HepG2 (cell line): Measurements from ENCODE around the gene IWS1. TPM values are rescaled to one million over a fixed set of nuclear protein-coding genes. Genes with fewer than 3 reads are reported as not detected.

Experiments used
- ATAC-seq: fragments of 200-7000 bp; cut with Tn5 transposase; 3 replicates; pipeline ENCODE4 v1.9.1; 2020; ENCODE audit warnings: mild to moderate bottlenecking, moderate library complexity
- BruUV-seq: library from RNA; stranded (reverse); fragments of 400-500 nt; replicated peaks from 2 replicates; lab custom pipeline; 2021; lab: Mats Ljungman, UMichigan
- CTCF ChIA-PET: fragments of 300-600 bp; formaldehyde crosslinking; extraction: SDS; loops from one replicate; lab custom pipeline; 2021; ENCODE audit warnings: low total read pairs, inconsistent platforms, low intra/inter-chr PET ratio; lab: Yijun Ruan, JAX
- POLR2A ChIA-PET: fragments of 350-600 bp; sonication (Branson Sonifier 250); formaldehyde crosslinking; loops from one replicate; lab custom pipeline; 2020; ENCODE audit warnings: antibody characterized with exemption, inconsistent platforms; lab: Yijun Ruan, JAX
- DNase-seq: peaks from one replicate; pipeline ENCODE4 v3.0.0-alpha.2; 2015; ENCODE audit warnings: low spot score
- FAIRE-seq: peaks from 3 replicates; lab custom pipeline; 2011; peaks lifted over from hg19 to GRCh38; lab: Jason Lieb, UNC
- H2AFZ ChIP-seq: one replicate; pipeline ENCODE4 v1.6.1; 2011; ENCODE audit warnings: low read length, inconsistent platforms
- H3K27ac ChIP-seq: fragments of 300-600 bp; 3 replicates; pipeline ENCODE4 v1.8.0; 2011; ENCODE audit warnings: mixed run types, mild to moderate bottlenecking, mixed read lengths, low read length, inconsistent platforms; ENCODE audit not compliant: insufficient read depth; ENCODE audit errors: extremely low read length
- H3K27me3 ChIP-seq, 2 experiments: fragments of 200-600 bp in 1 of 2; 2 replicates in 1 of 2; 3 replicates in 1 of 2; pipeline versions ENCODE4 v1.6.0 to v1.8.0; 2011; ENCODE audit warnings: low read length in 2 of 2, mild to moderate bottlenecking in 2 of 2, moderate library complexity in 2 of 2, inconsistent platforms in 1 of 2; ENCODE audit not compliant: insufficient read depth in 2 of 2, control insufficient read depth in 1 of 2
- H3K36me3 ChIP-seq, 2 experiments: fragments of 200-600 bp in 1 of 2; replicated peaks in 1 of 2; 2 replicates in 1 of 2; 3 replicates in 1 of 2; pipeline versions ENCODE4 v1.5.1 to v1.8.0; 2011; ENCODE audit warnings: low read length in 2 of 2, inconsistent platforms in 1 of 2; ENCODE audit not compliant: insufficient read depth in 2 of 2, control insufficient read depth in 1 of 2
- H3K4me1 ChIP-seq: 2 replicates; pipeline ENCODE4 v1.5.1; 2012; ENCODE audit warnings: low read length, inconsistent platforms; ENCODE audit not compliant: insufficient read depth
- H3K4me2 ChIP-seq: 2 replicates; pipeline ENCODE4 v1.6.0; 2011; ENCODE audit warnings: low read depth, low read length, inconsistent platforms
- H3K4me3 ChIP-seq, 3 experiments: fragments of 200-600 bp in 1 of 3; sonication (generic), shearing (Covaris generic) in 1 of 3; replicated peaks in 1 of 3; 2 replicates each; pipeline ENCODE4 v1.5.1; 2011 to 2016; ENCODE audit warnings: low read length in 3 of 3, inconsistent platforms in 2 of 3, low read depth in 2 of 3, mild to moderate bottlenecking in 2 of 3, control low read depth in 1 of 3, mixed read lengths in 1 of 3; ENCODE audit not compliant: insufficient read depth in 1 of 3
- H3K79me2 ChIP-seq: one replicate; pipeline ENCODE4 v1.6.1; 2011; ENCODE audit warnings: low read length, inconsistent platforms; ENCODE audit not compliant: insufficient read depth
- H3K9ac ChIP-seq: 2 replicates; pipeline ENCODE4 v1.6.0; 2011; ENCODE audit warnings: mild to moderate bottlenecking, low read depth, low read length, inconsistent platforms; ENCODE audit not compliant: insufficient read depth
- H3K9me3 ChIP-seq: 2 replicates; pipeline ENCODE4 v1.5.1; 2012; ENCODE audit warnings: mild to moderate bottlenecking, low read length
- H4K20me1 ChIP-seq: 2 replicates; pipeline ENCODE4 v1.6.0; 2011; ENCODE audit warnings: inconsistent platforms, mild to moderate bottlenecking, low read length, moderate library complexity; ENCODE audit not compliant: insufficient read depth
- CCDC6 ChIP-seq: sonication (generic); formaldehyde crosslinking; IDR thresholded peaks from 2 replicates; pipeline ENCODE4 v1.8.1; 2022; ENCODE audit warnings: mild to moderate bottlenecking, missing genetic modification reagents, moderate library complexity
- ETV5 ChIP-seq: IDR thresholded peaks from 2 replicates; pipeline ENCODE4 v1.6.1; 2018; ENCODE audit warnings: missing biosample characterization, missing genetic modification reagents, inconsistent platforms, borderline replicate concordance
- IKZF5 ChIP-seq: IDR thresholded peaks from 2 replicates; pipeline ENCODE4 v1.6.1; 2018; ENCODE audit warnings: missing genetic modification reagents, mild to moderate bottlenecking, missing compliant biosample characterization
- MAFG ChIP-seq: sonication (generic); formaldehyde crosslinking; IDR thresholded peaks from 2 replicates; pipeline ENCODE4 v1.5.1; 2020; ENCODE audit warnings: mild to moderate bottlenecking, missing genetic modification reagents
- PPARG ChIP-seq: conservative IDR thresholded peaks from 2 replicates; pipeline ENCODE4 v1.6.1; 2016; ENCODE audit warnings: missing biosample characterization, missing genetic modification reagents
- TEAD3 ChIP-seq: optimal IDR thresholded peaks from 2 replicates; pipeline ENCODE3; 2016; ENCODE audit warnings: borderline replicate concordance
- ZBTB20 ChIP-seq: sonication (generic); formaldehyde crosslinking; IDR thresholded peaks from 2 replicates; pipeline ENCODE4 v1.8.1; 2023; ENCODE audit warnings: missing genetic modification reagents, low read depth, mild to moderate bottlenecking, borderline replicate concordance
- ZBTB33 ChIP-seq: sonication (generic); formaldehyde crosslinking; IDR thresholded peaks from 2 replicates; pipeline ENCODE4 v1.4.0; 2020; ENCODE audit warnings: missing genetic modification reagents
- ZNF329 ChIP-seq: sonication (generic); formaldehyde crosslinking; IDR thresholded peaks from 2 replicates; pipeline ENCODE4 v1.9.0; 2021; ENCODE audit warnings: low read depth, mild to moderate bottlenecking, missing genetic modification reagents
- ZNF558 ChIP-seq: sonication (generic); formaldehyde crosslinking; IDR thresholded peaks from 2 replicates; pipeline ENCODE4 v1.9.0; 2022; ENCODE audit warnings: mild to moderate bottlenecking, missing genetic modification reagents, borderline replicate concordance
- ZNF619 ChIP-seq: sonication (generic); formaldehyde crosslinking; IDR thresholded peaks from 2 replicates; pipeline ENCODE4 v1.4.0; 2020; ENCODE audit warnings: mild to moderate bottlenecking, missing genetic modification reagents
- WGBS: methylation state at CpG from one replicate; pipeline ENCODE4 v1.1.6; 2017; ENCODE audit warnings: low lambda C conversion rate; 5-methylcytosine and 5-hydroxymethylcytosine counted together
- in situ Hi-C: cut with HindIII; loops from 2 replicates; pipeline ENCODE4 v1.10.0; 2017; ENCODE audit warnings: low pct_unique_long_range_greater_than_20kb; ENCODE audit not compliant: extremely low pct_ligation_motif_present
- intact Hi-C: fragments of 100-400 bp; cut with micrococcal nuclease; formaldehyde crosslinking; loops from one replicate; pipeline ENCODE4 v1.10.0; 2022; ENCODE audit not compliant: unreplicated experiment
- polyA plus RNA-seq, 8 experiments: library from polyadenylated mRNA; depleted of rRNA in 3 of 8; stranded (reverse) in 7 of 8; unstranded in 1 of 8; fragments of >200 nt; fragmentation: Illumina TruSeq in 4 of 8; extraction: Trizol in 4 of 8; gene quantifications; 2 replicates each; pipeline versions ENCODE4 v1.2.1 to v1.2.3, GENCODE V29; 2011 to 2016; ENCODE audit warnings: low read depth in 4 of 8, missing spikeins in 1 of 8, mixed read lengths in 1 of 8; ENCODE audit not compliant: insufficient read depth in 1 of 8
- total RNA-seq, 5 experiments: library from RNA; depleted of rRNA; stranded (reverse); fragments of >200 nt; fragmentation: Illumina TruSeq; extraction: Trizol; gene quantifications; 2 replicates each; pipeline ENCODE4 v1.2.3, GENCODE V29; 2016; ENCODE audit warnings: low read depth in 1 of 5

The IWS1 gene
- total and polyA plus RNA-seq, 2 of the 13 experiments (the other 11 are each of a cell fraction or from before 2014, with no cell fraction given) = 28.9 to 62.3 TPM

- Histone ChIP-seq H3K9me3 (no peaks in the 10 kb centered on the region), H3K9ac (no peak overlapping the region), H3K4me1 (peaks cover 49% of the 10 kb centered on the region), H3K27me3 (no peaks in the 10 kb centered on the region), H3K4me3 (no peak overlapping the region), H3K79me2 (peaks cover 71% of the 10 kb centered on the region), H3K27ac (peak overlapping the region; percentile 3), H3K4me2 (no peak overlapping the region), H2AFZ (no peak overlapping the region), H4K20me1 (peaks cover 40% of the 10 kb centered on the region), H3K36me3 (peaks cover 12 to 37% of the 10 kb centered on the region in 2 experiments)
- DNase-seq (peak; percentile 44), ATAC-seq (peak; percentile 38; the same call in 2 of the 3 replicates), FAIRE-seq (no peak)
- in situ Hi-C loops (no loop called here), intact Hi-C loops (no loop called here)
- peak; percentile 16 for TF ChIP-seq TEAD3 (CRISPR knock-in tag)
- 0 out of 2 replicates have a peak, but pooled peaks have one; percentile 44 for TF ChIP-seq ZNF329 (CRISPR knock-in tag)
- TF ChIP-seq MAFG (CRISPR knock-in tag) = no peak
- TF ChIP-seq ZBTB33 (CRISPR knock-in tag) = peak; percentile 93
- POLR2A ChIA-PET = interaction anchor here (7.1 kb wide), 1 partner anchor 17 kb away, joined by 41 read pairs; the partner anchor contains the start of gene IWS1
- CTCF ChIA-PET = no interaction called here
- WGBS = 86% methylated on average over 3 of the region's 3 CpGs
- no TSS peak for BruUV-seq
Observed at GRCh38 chr2:127508631-127509034, 17.7 kb downstream of the IWS1 start.

- ChIA-PET CTCF (no interaction called here), POLR2A (interaction anchor here (7.1 kb wide), 1 partner anchor 18 kb away, joined by 41 read pairs; the partner anchor contains the start of gene IWS1)
- H3K4me2 ChIP-seq = no peak overlapping the region
- intact Hi-C loops = no loop called here
- TF ChIP-seq CCDC6 (CRISPR knock-in tag) (no peak), ETV5 (CRISPR knock-in tag) (no peak), IKZF5 (CRISPR knock-in tag) (no peak), ZNF619 (no peak), ZBTB20 (CRISPR knock-in tag) (no peak), PPARG (no peak), ZNF558 (no peak)
- TF ChIP-seq, all 625 proteins: peak for 0
- Histone ChIP-seq H2AFZ (no peak overlapping the region), H3K4me1 (peaks cover 48% of the 10 kb centered on the region), H3K79me2 (peaks cover 66% of the 10 kb centered on the region), H4K20me1 (peaks cover 39% of the 10 kb centered on the region), H3K9me3 (no peaks in the 10 kb centered on the region), H3K9ac (no peak overlapping the region), H3K36me3 (peaks cover 14 to 41% of the 10 kb centered on the region in 2 experiments), H3K27ac (peak overlapping the region; percentile 3), H3K27me3 (no peaks in the 10 kb centered on the region), H3K4me3 (no peak overlapping the region)
- DNase-seq = no peak
- no peak for ATAC-seq
- 98% methylated on average over 4 of the region's 4 CpGs for WGBS
- no peak for FAIRE-seq
- in situ Hi-C loops = no loop called here
- no TSS peak for BruUV-seq
Observed at GRCh38 chr2:127508023-127508630, 18.2 kb downstream of the IWS1 start.
